ENCODE measurements around the gene TOR1AIP1.

Gene TOR1AIP1

DNA sequence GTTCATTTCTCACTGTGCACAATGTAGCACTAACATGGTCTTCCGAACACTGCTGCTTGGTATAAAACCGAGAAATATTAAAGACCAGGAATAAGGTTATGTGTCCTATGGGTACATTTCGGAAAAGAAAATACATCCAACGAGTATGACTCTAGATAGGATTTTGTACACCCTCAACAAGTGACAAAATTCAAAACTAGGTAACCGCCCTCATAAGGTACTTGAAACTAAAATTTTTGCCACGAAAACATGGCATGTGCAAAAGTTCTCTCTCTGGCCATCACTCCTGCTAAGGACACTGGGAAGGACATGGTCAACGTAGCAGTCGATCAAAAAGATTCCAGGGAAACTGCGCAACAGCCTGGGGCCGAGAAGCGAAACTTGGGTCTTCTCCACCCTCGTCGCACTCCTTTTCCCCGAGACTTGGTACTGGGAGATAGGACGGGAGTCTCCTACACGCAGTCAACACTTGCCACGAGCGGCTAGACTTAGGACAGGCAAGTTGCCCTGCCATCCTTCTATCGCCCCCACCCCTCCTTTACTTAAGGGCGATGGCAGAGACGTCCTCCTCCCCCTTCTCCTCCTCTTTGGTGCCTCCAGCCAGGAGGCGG, 338 bp upstream of the TOR1AIP1 start:
- DNase-seq (ENCODE audit: low read depth), result no peak

GRCh38 chr1:179883040-179883744, 1.1 kb downstream of the TOR1AIP1 start:
- no peak for DNase-seq (ENCODE audit: low read depth)

GRCh38 chr1:179883745-179884138, 1.7 kb downstream of the TOR1AIP1 start:
- no peak for DNase-seq (ENCODE audit: low read depth)

- no peak for DNase-seq (ENCODE audit: low read depth)
These were observed 6.0 kb downstream of the TOR1AIP1 start for GRCh38 chr1:179888071-179888470.

GRCh38 chr1:179889589-179889988, 7.5 kb downstream of the TOR1AIP1 start:
- no peak for DNase-seq (ENCODE audit: low read depth)

DNA sequence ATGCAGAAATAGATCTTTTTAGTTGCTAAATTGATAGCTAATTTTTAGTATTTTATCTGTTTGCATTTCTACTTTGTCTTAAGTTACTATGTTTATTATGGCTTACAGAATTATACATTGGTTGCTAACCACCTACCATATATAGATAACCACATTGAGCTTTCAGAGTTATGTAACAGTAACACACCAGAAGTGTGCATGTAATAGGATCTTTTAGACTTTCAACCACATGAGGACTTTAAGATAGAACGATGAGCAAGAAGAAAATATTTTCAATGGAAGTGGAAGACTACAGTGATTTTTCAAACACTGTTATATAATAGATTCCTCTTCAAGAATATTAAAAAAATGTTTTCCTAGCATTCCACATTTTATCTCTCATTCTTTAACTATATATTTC, 28.8 kb downstream of the TOR1AIP1 start:
- DNase-seq (ENCODE audit: low read depth), result no peak

- no peak for DNase-seq (ENCODE audit: low read depth)
These were observed 29.7 kb downstream of the TOR1AIP1 start for GRCh38 chr1:179911812-179912211.

- no peak for DNase-seq (ENCODE audit: low read depth)
These were observed 35.7 kb downstream of the TOR1AIP1 start for GRCh38 chr1:179917601-179918429.

GRCh38 chr1:179921472-179921871, 39.4 kb downstream of the TOR1AIP1 start:
- DNase-seq (ENCODE audit: low read depth), result no peak

DNA sequence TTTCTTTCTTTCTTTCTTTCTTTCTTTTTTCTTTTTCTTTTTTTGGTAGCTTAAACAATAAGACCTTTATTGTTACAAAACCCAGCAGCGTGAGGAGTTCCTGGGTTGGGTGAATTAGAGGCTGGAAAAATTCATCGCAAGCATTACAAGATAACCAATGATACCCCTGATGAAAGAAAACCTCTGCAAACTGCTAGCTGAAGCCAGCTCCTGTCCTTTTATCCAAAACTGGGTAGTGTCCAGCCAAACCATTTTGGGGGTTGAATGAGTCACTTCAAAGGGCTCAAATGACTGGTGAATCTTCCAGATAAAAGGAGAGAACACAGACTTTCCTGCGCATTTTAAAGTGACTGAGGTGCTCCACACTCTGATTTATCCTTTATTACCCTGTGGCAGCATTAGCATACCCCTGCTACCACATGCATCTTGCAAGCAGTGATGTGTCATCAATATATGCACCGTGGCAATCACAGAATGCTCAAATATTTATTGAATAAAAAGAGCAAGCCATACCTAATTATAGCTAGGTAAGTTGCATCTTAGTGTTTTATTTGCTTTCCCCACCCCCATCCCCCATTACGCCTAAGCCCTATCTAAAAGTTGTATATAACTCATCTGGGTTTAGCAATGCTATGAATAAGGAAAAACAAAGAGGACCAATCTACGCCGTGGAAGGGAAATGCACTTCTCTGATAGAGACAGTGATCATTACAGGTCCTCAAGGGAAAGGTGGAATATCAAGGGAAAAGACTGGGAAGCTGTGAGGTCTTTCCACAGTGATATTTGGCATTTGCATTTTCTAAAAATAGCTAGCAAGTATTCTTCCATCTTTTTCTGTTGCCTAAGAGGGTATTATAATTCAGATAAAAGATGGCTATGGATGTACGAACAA, 40.1 kb downstream of the TOR1AIP1 start:
- no peak for DNase-seq (ENCODE audit: low read depth)

DNA sequence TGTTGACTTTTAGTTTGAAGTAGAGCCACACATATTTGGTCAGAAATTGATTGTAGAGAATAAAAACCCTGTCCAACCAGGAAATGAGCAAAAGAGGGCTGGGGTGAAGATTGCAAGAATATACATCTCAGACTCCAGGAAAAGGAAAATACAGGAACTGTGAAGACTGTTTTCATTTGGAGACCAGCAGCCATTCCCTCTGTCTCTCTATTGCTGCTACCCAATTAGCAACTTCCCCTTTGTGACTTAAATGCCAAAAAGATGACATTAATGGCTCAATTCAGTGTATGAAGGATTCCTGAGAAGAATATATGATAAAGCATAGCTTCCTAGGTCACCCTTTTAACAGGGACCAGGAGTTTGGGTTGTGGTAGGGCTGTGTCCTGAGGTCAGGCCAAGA, 40.9 kb downstream of the TOR1AIP1 start:
- DNase-seq (ENCODE audit: low read depth), result no peak

DNA sequence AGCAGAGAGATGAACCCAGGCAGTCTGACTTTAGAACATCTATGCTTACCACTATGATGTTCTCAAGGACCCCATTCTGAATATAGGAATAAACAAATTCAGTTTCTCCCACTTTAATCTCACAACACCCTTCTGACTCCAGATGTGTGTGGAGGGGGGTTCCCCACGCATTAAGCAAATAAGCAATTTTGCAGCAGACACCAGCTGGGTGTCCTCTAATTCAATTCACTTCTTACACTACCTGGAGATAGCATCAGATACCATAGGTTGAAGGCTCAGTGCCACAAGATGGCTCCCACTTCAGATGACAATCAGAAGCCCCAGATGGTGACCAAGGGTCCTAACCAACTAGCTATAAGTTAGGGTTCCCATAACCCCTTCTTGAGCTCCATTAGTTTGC, 42.2 kb downstream of the TOR1AIP1 start:
- no peak for DNase-seq (ENCODE audit: low read depth)

DNA sequence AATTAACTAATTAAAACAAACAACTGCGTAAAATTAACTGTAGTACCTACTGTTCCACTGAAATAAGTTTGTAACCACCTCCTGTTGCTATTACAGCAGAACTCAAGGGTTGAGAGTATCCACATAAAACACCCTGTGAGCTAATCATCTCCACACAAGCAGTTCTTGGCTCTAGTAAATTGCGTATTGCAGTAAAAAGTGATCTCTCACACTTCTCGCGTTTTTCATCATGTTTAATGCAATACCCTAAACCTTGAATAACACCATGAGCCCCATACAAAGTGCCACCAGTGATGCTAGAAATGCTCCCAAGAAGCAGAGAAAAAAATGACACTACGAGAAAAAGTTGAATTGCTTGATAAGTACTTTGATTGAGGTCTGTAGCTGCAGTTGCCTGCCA, 43.2 kb downstream of the TOR1AIP1 start:
- no peak for DNase-seq (ENCODE audit: low read depth)

DNA sequence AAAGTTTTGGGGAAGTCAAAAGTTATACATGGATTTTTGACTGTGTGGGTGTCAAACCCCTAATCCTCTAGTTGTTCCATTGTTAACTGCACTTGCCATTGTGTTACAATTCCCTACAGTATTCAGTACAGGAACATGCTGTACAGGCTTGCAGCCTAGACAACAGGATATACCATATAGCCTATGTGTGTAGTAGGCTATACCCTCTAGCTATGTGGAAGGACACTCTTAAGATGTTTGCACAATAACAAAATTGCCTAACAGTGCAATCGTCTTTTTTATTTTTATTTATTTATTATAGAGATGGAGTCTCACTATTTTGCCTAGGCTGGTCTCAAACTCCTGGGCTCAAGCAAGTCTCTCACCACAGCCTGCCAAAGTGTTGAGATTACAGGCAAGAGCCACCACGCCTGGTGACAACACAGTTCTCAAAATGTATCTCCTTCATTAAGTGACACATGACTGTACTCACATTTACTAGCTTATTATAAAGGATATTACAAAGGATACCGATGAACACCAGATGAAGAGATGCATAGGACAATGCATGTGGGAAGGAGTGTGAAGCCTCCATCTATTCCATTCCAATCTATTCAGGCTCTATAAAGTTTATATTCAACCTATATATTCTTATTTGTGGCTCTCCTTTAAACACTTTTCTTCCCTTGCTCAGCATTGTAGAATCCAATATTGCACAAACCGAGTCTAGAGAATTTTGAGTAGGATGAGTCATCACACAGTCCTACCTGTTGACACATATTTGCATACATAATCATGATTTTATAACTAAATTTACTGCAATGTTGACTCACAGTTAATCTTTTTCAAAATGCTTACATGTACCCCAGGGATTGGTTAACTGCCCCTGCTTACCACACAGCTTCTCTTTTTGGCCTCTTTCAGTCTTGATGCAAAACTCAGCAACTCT, 44.1 kb downstream of the TOR1AIP1 start:
- DNase-seq (ENCODE audit: low read depth), result no peak

- no peak for DNase-seq (ENCODE audit: low read depth)
These were observed 44.7 kb downstream of the TOR1AIP1 start for GRCh38 chr1:179926850-179927205.

- DNase-seq (ENCODE audit: low read depth), result no peak
These were observed 48.1 kb downstream of the TOR1AIP1 start for GRCh38 chr1:179929955-179930798.

DNA sequence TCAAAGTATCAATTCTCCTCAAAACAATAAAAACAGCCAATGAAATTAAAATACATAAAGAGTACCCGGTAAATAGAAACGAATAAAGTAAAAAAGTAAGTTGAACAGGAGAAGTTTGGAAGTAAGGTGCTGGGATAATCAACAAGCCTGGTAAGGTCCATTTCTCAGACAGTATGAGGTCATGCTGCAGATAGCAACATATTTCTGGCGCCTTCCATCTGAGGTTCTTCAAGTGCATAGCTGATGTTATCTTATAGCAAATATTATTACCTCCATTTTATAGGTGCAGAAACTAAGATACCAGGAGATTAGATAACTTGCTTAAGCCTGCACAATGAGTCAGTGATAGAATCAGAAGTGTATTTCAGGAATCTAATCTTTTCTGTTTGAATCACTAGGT, 48.8 kb downstream of the TOR1AIP1 start:
- no peak for DNase-seq (ENCODE audit: low read depth)

DNA sequence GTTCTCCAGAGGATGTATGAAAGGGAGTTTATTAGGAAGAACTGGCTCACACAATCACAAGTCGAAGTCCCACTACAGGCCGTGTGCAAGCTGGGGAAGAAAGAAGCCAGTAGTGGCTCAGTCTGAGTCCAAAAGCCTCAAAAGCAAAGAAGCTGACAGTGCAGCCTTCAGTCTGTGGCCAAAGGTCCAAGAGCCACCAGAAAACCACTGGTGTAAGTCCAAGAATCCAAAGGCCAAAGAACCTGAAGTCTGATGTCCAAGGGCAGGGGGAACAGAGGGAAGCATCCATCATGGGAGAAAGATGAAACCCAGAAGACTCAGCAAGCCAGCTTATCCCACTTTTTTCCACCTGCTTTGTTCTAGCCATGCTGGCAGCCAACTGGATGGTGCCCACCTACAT, 51.1 kb downstream of the TOR1AIP1 start:
- no peak for DNase-seq (ENCODE audit: low read depth)

GRCh38 chr1:179935909-179936496, 53.9 kb downstream of the TOR1AIP1 start:
- DNase-seq (ENCODE audit: low read depth), result no peak
